ENCODE results near the gene SOCS3. TPM values are rescaled to one million over a fixed set of nuclear protein-coding genes. Genes with fewer than 3 reads are reported as not detected.

SOCS3 gene
- polyA plus RNA-seq (ENCODE audit: low read depth in 6 of 6), result 10 to 100 TPM in 4 of 6 donors, 1 to 10 TPM in 2; 4.7 to 29.1 (median 15.2) TPM

GRCh38 chr17:78359997-78360370 is at the start of gene SOCS3:
Gene SOCS3 (minus strand): TSS chr17:78360077. CDS start chr17:78359095, 982 bp downstream.
- H3K36me3 Mint-ChIP-seq, result no peaks in the 10 kb centered on the region
- H3K4me1 Mint-ChIP-seq, result peaks cover 26 to 47% (median 33%) of the 10 kb centered on the region in 3 donors
- H3K27me3 Mint-ChIP-seq, result peaks cover 15 to 41% (median 16%) of the 10 kb centered on the region in 3 donors
- peak within 1 kb of the TSS; percentile 72 to 95 (median 89) for H3K4me3 Mint-ChIP-seq
- no peaks in the 10 kb centered on the region for H3K9me3 Mint-ChIP-seq
- peak within 1 kb of the TSS; percentile 90 to 97 (median 95) for H3K27ac Mint-ChIP-seq
- ATAC-seq (ENCODE audit: low read depth in 2 of 2), result peak; percentile 46 to 50
- DNase-seq, result peak; percentile 85

GRCh38 chr17:78409191-78409928 is 49.5 kb upstream of the SOCS3 start:
- DNase-seq (no peak), ATAC-seq (ENCODE audit: low read depth in 2 of 2) (no peak)
- H3K4me1 Mint-ChIP-seq, result peaks cover 21 to 35% (median 30%) of the 10 kb centered on the region in 3 donors
- H3K4me3 Mint-ChIP-seq, result no peak overlapping the region
- H3K27me3 Mint-ChIP-seq, result no peaks in the 10 kb centered on the region
- peaks cover 0 to 6% of the 10 kb centered on the region in 2 donors for H3K36me3 Mint-ChIP-seq
- H3K9me3 Mint-ChIP-seq, result no peaks in the 10 kb centered on the region
- H3K27ac Mint-ChIP-seq, result no peak overlapping the region

GRCh38 chr17:78408476-78409050 is 48.7 kb upstream of the SOCS3 start:
- DNase-seq, result no peak
- H3K36me3 Mint-ChIP-seq, result peaks cover 0 to 11% of the 10 kb centered on the region in 2 donors
- H3K27me3 Mint-ChIP-seq, result no peaks in the 10 kb centered on the region
- no peak for ATAC-seq (ENCODE audit: low read depth in 2 of 2)
- peaks cover 20 to 29% (median 27%) of the 10 kb centered on the region in 3 donors for H3K4me1 Mint-ChIP-seq
- no peak overlapping the region for H3K4me3 Mint-ChIP-seq
- H3K9me3 Mint-ChIP-seq, result no peaks in the 10 kb centered on the region
- no peak overlapping the region for H3K27ac Mint-ChIP-seq

- DNase-seq (no peak), ATAC-seq (ENCODE audit: low read depth in 2 of 2) (no peak)
- H3K9me3 Mint-ChIP-seq, result no peaks in the 10 kb centered on the region
- no peak overlapping the region for H3K4me3 Mint-ChIP-seq
- no peaks in the 10 kb centered on the region for H3K27me3 Mint-ChIP-seq
- H3K4me1 Mint-ChIP-seq, result peaks cover 14 to 22% (median 16%) of the 10 kb centered on the region in 3 donors
- H3K27ac Mint-ChIP-seq, result peak overlapping the region in 1 of 6 donors; percentile 7
- peaks cover 8 to 22% of the 10 kb centered on the region in 2 donors for H3K36me3 Mint-ChIP-seq
These were observed 47.6 kb upstream of the SOCS3 start for GRCh38 chr17:78407387-78408000.

GRCh38 chr17:78406920-78407319 is 47.0 kb upstream of the SOCS3 start:
- no peaks in the 10 kb centered on the region for H3K27me3 Mint-ChIP-seq
- H3K9me3 Mint-ChIP-seq, result no peaks in the 10 kb centered on the region
- H3K27ac Mint-ChIP-seq, result peak overlapping the region in 1 of 6 donors; percentile 54
- DNase-seq (no peak), ATAC-seq (ENCODE audit: low read depth in 2 of 2) (no peak)
- H3K4me3 Mint-ChIP-seq, result no peak overlapping the region
- peaks cover 11 to 22% (median 13%) of the 10 kb centered on the region in 3 donors for H3K4me1 Mint-ChIP-seq
- H3K36me3 Mint-ChIP-seq, result peaks cover 8 to 28% of the 10 kb centered on the region in 2 donors

GRCh38 chr17:78406396-78406795 is 46.5 kb upstream of the SOCS3 start:
- no peaks in the 10 kb centered on the region for H3K27me3 Mint-ChIP-seq
- H3K27ac Mint-ChIP-seq, result no peak overlapping the region
- no peaks in the 10 kb centered on the region for H3K9me3 Mint-ChIP-seq
- no peak for ATAC-seq (ENCODE audit: low read depth in 2 of 2)
- H3K4me3 Mint-ChIP-seq, result no peak overlapping the region
- H3K36me3 Mint-ChIP-seq, result peaks cover 8 to 33% of the 10 kb centered on the region in 2 donors
- peaks cover 13 to 22% (median 14%) of the 10 kb centered on the region in 3 donors for H3K4me1 Mint-ChIP-seq
- DNase-seq, result no peak

- ATAC-seq (ENCODE audit: low read depth in 2 of 2) (no peak), DNase-seq (no peak)
- peaks cover 10 to 15% (median 15%) of the 10 kb centered on the region in 3 donors for H3K4me1 Mint-ChIP-seq
- no peak overlapping the region for H3K4me3 Mint-ChIP-seq
- H3K36me3 Mint-ChIP-seq, result peaks cover 8 to 44% of the 10 kb centered on the region in 2 donors
- H3K27ac Mint-ChIP-seq, result peak overlapping the region in 1 of 6 donors; percentile 42
- no peaks in the 10 kb centered on the region for H3K27me3 Mint-ChIP-seq
- H3K9me3 Mint-ChIP-seq, result no peaks in the 10 kb centered on the region
These were observed 43.9 kb upstream of the SOCS3 start for GRCh38 chr17:78403822-78404221.

GRCh38 chr17:78401891-78402290 is 42.0 kb upstream of the SOCS3 start:
- DNase-seq (no peak), ATAC-seq (ENCODE audit: low read depth in 2 of 2) (no peak)
- Mint-ChIP-seq H3K4me1 (peaks cover 1 to 13% (median 9%) of the 10 kb centered on the region in 3 donors), H3K27me3 (no peaks in the 10 kb centered on the region), H3K4me3 (no peak overlapping the region), H3K9me3 (no peaks in the 10 kb centered on the region), H3K27ac (no peak overlapping the region), H3K36me3 (peaks cover 8 to 55% of the 10 kb centered on the region in 2 donors)

- Mint-ChIP-seq H3K4me1 (peaks cover 0 to 11% (median 6%) of the 10 kb centered on the region in 3 donors), H3K36me3 (peaks cover 8 to 55% of the 10 kb centered on the region in 2 donors), H3K27ac (no peak overlapping the region), H3K4me3 (no peak overlapping the region), H3K9me3 (no peaks in the 10 kb centered on the region), H3K27me3 (no peaks in the 10 kb centered on the region)
- DNase-seq (no peak), ATAC-seq (ENCODE audit: low read depth in 2 of 2) (no peak)
These were observed 41.4 kb upstream of the SOCS3 start for GRCh38 chr17:78401246-78401645.

DNA sequence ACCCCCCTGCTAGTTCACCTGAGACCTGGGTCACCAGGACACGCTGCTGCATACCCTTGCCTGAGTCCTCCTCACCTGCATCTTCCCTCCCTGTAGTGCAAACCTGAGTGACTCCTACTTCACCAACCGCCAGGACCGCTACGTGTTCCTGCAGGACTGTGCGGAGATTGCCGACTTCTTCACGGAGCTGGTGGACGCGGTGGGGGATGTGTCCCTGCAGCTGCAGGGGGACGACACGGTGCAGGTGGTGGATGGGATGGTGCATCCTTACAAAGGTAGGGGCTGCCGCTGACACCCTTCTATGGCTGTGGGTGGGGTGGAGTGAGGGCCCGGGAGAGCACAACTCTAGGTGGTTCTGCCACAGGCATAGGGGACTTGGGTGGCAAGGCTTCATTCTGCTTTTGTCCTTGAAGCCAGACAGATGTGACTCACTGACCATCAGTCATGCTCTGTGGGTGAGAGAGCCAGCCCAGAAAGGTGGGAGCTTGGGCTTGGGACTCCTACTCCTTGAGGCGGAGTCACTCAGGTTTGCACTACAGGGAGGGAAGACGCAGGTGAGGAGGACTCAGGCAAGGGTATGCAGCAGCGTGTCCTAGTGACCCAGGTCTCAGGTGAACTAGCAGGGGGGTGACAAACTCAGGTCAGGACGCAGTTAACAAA is 40.8 kb upstream of the SOCS3 start:
- peaks cover 8 to 54% of the 10 kb centered on the region in 2 donors for H3K36me3 Mint-ChIP-seq
- H3K4me1 Mint-ChIP-seq, result peaks cover 0 to 10% (median 5%) of the 10 kb centered on the region in 3 donors

DNA sequence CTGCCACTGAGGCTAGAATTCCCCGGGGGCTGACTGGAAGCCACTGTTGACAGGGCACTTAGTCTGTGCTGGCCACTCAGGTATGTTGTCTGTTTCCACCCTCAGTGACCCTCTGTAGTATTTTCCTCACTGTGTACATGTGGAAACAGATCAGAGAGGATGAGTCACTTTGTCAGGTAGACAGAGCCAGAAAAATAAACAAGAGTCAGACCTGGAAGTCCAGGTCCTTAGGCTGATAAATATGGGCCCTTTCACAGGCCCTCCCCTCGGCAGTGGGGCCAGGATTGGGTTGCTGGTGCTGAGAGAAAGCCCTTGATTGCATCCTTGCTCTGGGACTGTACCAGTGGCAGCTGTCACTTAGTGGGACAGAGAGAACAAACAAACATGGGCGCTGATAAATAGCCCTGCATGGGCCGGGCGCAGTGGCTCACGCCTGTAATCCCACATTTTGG is 39.8 kb upstream of the SOCS3 start:
- peaks cover 8 to 48% of the 10 kb centered on the region in 2 donors for H3K36me3 Mint-ChIP-seq
- H3K4me3 Mint-ChIP-seq, result no peak overlapping the region
- H3K27me3 Mint-ChIP-seq, result no peaks in the 10 kb centered on the region
- H3K9me3 Mint-ChIP-seq, result no peaks in the 10 kb centered on the region
- ATAC-seq (ENCODE audit: low read depth in 2 of 2) (no peak), DNase-seq (no peak)
- no peak overlapping the region for H3K27ac Mint-ChIP-seq
- H3K4me1 Mint-ChIP-seq, result peaks cover 0 to 8% (median 6%) of the 10 kb centered on the region in 3 donors

More for the DNA sequence above, 40.8 kb upstream of the SOCS3 start:
- ATAC-seq (ENCODE audit: low read depth in 2 of 2), result no peak
- H3K4me3 Mint-ChIP-seq, result no peak overlapping the region
- DNase-seq, result no peak
- no peaks in the 10 kb centered on the region for H3K9me3 Mint-ChIP-seq
- no peaks in the 10 kb centered on the region for H3K27me3 Mint-ChIP-seq
- H3K27ac Mint-ChIP-seq, result peak overlapping the region in 1 of 6 donors; percentile 77

DNA sequence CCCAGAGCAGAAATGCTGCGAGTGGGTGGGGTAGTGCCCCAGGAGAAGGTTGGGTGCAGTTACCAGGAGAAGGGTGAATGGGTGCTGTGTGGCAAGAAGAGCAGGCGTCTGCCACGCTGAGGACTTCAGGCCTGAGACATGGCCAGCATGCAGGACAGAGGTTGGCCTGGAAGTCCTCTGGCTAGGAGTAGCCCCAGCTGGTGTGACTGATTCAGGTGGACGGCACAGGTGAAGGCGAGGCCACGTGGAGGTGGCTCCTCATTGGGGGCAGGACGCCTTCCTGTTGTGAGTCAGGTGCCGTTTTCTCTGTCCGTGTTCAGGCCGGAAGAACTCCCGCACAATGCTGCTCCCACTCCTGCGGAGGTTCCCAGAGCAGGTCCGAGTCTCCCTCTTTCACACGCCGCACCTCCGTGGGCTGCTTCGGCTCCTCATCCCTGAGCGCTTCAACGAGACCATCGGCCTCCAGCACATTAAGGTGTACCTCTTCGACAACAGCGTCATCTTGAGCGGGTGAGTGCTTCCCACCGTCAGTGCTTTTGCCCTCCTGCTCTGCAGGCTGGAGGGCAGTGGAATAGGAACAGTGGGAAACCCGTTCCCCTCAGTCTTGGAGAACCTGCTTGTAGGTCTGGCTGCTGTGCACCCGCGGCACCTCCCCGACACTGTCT is 39.3 kb upstream of the SOCS3 start:
- DNase-seq (no peak), ATAC-seq (ENCODE audit: low read depth in 2 of 2) (no peak)
- no peak overlapping the region for H3K27ac Mint-ChIP-seq
- H3K36me3 Mint-ChIP-seq, result peaks cover 8 to 48% of the 10 kb centered on the region in 2 donors
- H3K27me3 Mint-ChIP-seq, result no peaks in the 10 kb centered on the region
- no peaks in the 10 kb centered on the region for H3K9me3 Mint-ChIP-seq
- H3K4me1 Mint-ChIP-seq, result peaks cover 0 to 8% (median 6%) of the 10 kb centered on the region in 3 donors
- H3K4me3 Mint-ChIP-seq, result no peak overlapping the region

DNA sequence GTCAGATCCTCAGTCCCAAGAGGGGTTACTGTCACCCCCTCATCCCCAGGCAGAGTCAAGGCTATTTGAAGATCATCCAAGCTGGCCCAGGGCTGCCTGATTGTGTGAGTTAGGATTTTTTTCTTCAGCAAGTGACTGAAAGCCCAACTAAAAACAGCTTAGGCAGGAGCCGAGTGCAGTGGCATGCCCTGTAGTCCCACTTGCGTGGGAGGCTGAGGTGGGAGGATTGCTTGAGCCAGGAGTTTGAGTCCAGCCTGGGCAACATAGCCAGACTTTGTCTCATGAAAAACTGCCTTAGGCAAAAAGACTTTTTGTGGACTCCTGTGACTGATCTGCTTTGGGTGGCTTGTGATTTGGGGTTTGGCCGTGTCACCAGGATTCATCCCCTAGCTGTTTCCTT is 38.5 kb upstream of the SOCS3 start:
- no peaks in the 10 kb centered on the region for H3K27me3 Mint-ChIP-seq
- H3K9me3 Mint-ChIP-seq, result no peaks in the 10 kb centered on the region
- H3K4me1 Mint-ChIP-seq, result peaks cover 5 to 12% (median 10%) of the 10 kb centered on the region in 3 donors
- peak overlapping the region in 1 of 6 donors; percentile 67 for H3K27ac Mint-ChIP-seq
- H3K36me3 Mint-ChIP-seq, result peaks cover 8 to 47% of the 10 kb centered on the region in 2 donors
- DNase-seq (no peak), ATAC-seq (ENCODE audit: low read depth in 2 of 2) (no peak)
- H3K4me3 Mint-ChIP-seq, result no peak overlapping the region
